HG03354 (cell line): ENCODE data around the gene DNAJC21.
"Not testable (repeated sequence)": the region's sequence is repeated elsewhere in the genome, so short reads cannot be mapped to it uniquely, and the experiment has no call there.

Experiments used
- ATAC-seq: cut with Tn5 transposase; IDR thresholded peaks from one replicate; pipeline ENCODE4 v1.9.1; 2021; ENCODE audit warnings: mild to moderate bottlenecking; ENCODE audit not compliant: unreplicated experiment, poor library complexity, severe bottlenecking

Gene DNAJC21

GRCh38 chr5:34970552-34970951, 41.2 kb downstream of the DNAJC21 start:
- ATAC-seq: no peak

- ATAC-seq: not testable (repeated sequence)
Measured at GRCh38 chr5:34971655-34972054, 42.3 kb downstream of the DNAJC21 start.

- ATAC-seq: no peak
Measured at GRCh38 chr5:34976347-34976746, 47.0 kb downstream of the DNAJC21 start.

GRCh38 chr5:34977934-34978613, 48.7 kb downstream of the DNAJC21 start:
- peak; percentile 98 for ATAC-seq

- ATAC-seq: peak; percentile 52
Measured at GRCh38 chr5:34978681-34979080, 49.3 kb downstream of the DNAJC21 start.

GRCh38 chr5:34982823-34983222, 53.5 kb downstream of the DNAJC21 start:
- no peak for ATAC-seq

- no peak for ATAC-seq
Measured at GRCh38 chr5:34986965-34987364, 57.6 kb downstream of the DNAJC21 start.

GRCh38 chr5:34991486-34992238, 62.3 kb downstream of the DNAJC21 start:
- no peak for ATAC-seq

- no peak for ATAC-seq
Measured at GRCh38 chr5:34993951-34994350, 64.6 kb downstream of the DNAJC21 start.

GRCh38 chr5:34996261-34996660, 66.9 kb downstream of the DNAJC21 start:
- ATAC-seq: no peak

GRCh38 chr5:34998058-34998789, 68.9 kb downstream of the DNAJC21 start:
- ATAC-seq: no peak

- peak; percentile 49 for ATAC-seq
Measured at GRCh38 chr5:35001842-35002241, 72.5 kb downstream of the DNAJC21 start.

GRCh38 chr5:35002459-35002858, 73.1 kb downstream of the DNAJC21 start:
- ATAC-seq: no peak

- peak; percentile 72 for ATAC-seq
Measured at GRCh38 chr5:35003018-35003957, 73.9 kb downstream of the DNAJC21 start.

- ATAC-seq: no peak
Measured at GRCh38 chr5:35004200-35004599, 74.8 kb downstream of the DNAJC21 start.

- no peak for ATAC-seq
Measured at GRCh38 chr5:35004771-35005170, 75.4 kb downstream of the DNAJC21 start.
